Mesendoderm (in vitro differentiated cells): ENCODE data around the gene ASCL3.
"Not testable (repeated sequence)": the region's sequence is repeated elsewhere in the genome, so short reads cannot be mapped to it uniquely, and the experiment has no call there.

Experiments
- DNase-seq: peaks from one replicate; pipeline ENCODE4 v3.0.0; 2013
- H2AK5ac ChIP-seq: 2 replicates; pipeline ENCODE4 v1.6.1; 2013; ENCODE audit warnings: low read length, inconsistent platforms
- H2BK120ac ChIP-seq: 2 replicates; pipeline ENCODE4 v1.6.1; 2013; ENCODE audit warnings: low read depth, mild to moderate bottlenecking, low read length, moderate library complexity, mixed read lengths
- H2BK15ac ChIP-seq: replicated peaks from 2 replicates; pipeline ENCODE4 v1.6.1; 2013; ENCODE audit warnings: low read depth, mild to moderate bottlenecking, moderate library complexity
- H2BK5ac ChIP-seq: 2 replicates; pipeline ENCODE4 v1.6.1; 2013; ENCODE audit warnings: low read length, inconsistent platforms
- H3K18ac ChIP-seq: 2 replicates; pipeline ENCODE4 v1.6.1; 2013; ENCODE audit warnings: mild to moderate bottlenecking, low read length, mixed read lengths
- H3K23ac ChIP-seq: one replicate; pipeline ENCODE4 v1.6.1; 2013; ENCODE audit warnings: low read length
- H3K27ac ChIP-seq: 2 replicates; pipeline ENCODE4 v1.5.1; 2013; ENCODE audit warnings: low read depth, mild to moderate bottlenecking, inconsistent platforms, low read length, moderate library complexity
- H3K27me3 ChIP-seq: 2 replicates; pipeline ENCODE4 v1.6.1; 2013; ENCODE audit warnings: low read length, control low read depth, mild to moderate bottlenecking, inconsistent platforms; ENCODE audit not compliant: insufficient read depth, poor library complexity
- H3K36me3 ChIP-seq: 2 replicates; pipeline ENCODE4 v1.6.1; 2013; ENCODE audit warnings: low read length, inconsistent platforms; ENCODE audit not compliant: control insufficient read depth, insufficient read depth
- H3K4ac ChIP-seq: one replicate; pipeline ENCODE4 v1.6.1; 2013; ENCODE audit warnings: low read depth, mild to moderate bottlenecking, low read length, moderate library complexity
- H3K4me1 ChIP-seq: 2 replicates; pipeline ENCODE4 v1.6.1; 2013; ENCODE audit warnings: low read depth, low read length, inconsistent platforms; ENCODE audit not compliant: control insufficient read depth
- H3K4me2 ChIP-seq: 2 replicates; pipeline ENCODE4 v1.6.1; 2013; ENCODE audit warnings: low read length
- H3K4me3 ChIP-seq: 2 replicates; pipeline ENCODE4 v1.5.1; 2013; ENCODE audit warnings: mild to moderate bottlenecking, low read length
- H3K56ac ChIP-seq: one replicate; pipeline ENCODE4 v1.6.1; 2013; ENCODE audit warnings: low read length
- H3K79me1 ChIP-seq: 2 replicates; pipeline ENCODE4 v1.6.1; 2013; ENCODE audit warnings: low read length, inconsistent platforms
- H3K79me2 ChIP-seq: 2 replicates; pipeline ENCODE4 v1.6.1; 2013; ENCODE audit warnings: mild to moderate bottlenecking, low read length; ENCODE audit not compliant: control insufficient read depth, insufficient read depth
- H3K9ac ChIP-seq: 2 replicates; pipeline ENCODE4 v1.6.1; 2013; ENCODE audit warnings: low read length, inconsistent platforms
- H4K5ac ChIP-seq: one replicate; pipeline ENCODE4 v1.6.1; 2013; ENCODE audit warnings: low read length
- H4K8ac ChIP-seq: one replicate; pipeline ENCODE4 v1.6.1; 2013; ENCODE audit warnings: low read depth, mild to moderate bottlenecking, control low read depth, low read length, moderate library complexity
- WGBS: extraction: QIAGEN DNeasy Blood & Tissue Kit; methylation state at CpG from one replicate; pipeline ENCODE4 v1.1.7; 2013; ENCODE audit warnings: low lambda C conversion rate, missing lambda C conversion rate; ENCODE audit not compliant: insufficient coverage; ENCODE audit errors: extremely low coverage; 5-methylcytosine and 5-hydroxymethylcytosine counted together

The ASCL3 gene

DNA sequence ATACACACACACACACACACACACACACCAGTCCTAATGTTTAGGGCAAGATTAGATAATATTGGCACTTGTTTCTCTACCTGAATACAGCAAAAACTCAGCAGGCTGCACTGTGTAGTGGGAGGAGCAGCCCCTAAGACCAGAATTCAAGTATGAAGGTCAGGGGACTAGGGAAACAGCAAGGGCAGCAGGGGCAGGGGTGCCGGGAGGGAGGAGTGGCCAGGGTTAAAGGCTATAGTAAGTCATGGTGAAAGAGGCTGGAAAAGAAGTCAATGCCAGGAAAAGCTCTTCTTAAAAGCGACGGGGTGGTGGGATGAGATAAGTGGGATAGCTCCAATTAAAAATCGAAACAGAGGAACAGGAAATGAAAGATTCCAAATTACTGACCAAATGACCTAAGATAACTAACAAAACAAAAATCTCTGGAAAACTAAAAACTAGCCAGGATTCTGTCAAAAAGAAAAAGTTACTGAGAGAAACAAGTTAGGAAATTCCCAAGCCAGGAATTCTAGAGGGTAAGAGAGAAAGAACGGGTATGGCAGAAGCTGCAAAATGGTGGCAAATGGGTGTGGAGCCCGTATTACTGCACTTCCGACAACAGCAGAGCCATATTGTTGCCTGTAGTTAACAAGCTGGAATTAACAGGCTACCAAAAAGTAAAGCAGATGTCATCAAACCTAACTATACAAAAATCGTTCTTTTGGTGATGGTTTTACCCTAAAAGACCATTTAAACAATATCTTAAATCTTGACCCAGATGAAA is 1.3 kb downstream of the ASCL3 start:
- no peak overlapping the region for H3K9ac ChIP-seq
- no peak overlapping the region for H4K8ac ChIP-seq
- no peaks in the 10 kb centered on the region for H3K36me3 ChIP-seq
- WGBS, result no CpG with 5 or more reads among the region's 8 CpGs
- no peak overlapping the region for H2BK120ac ChIP-seq
- no peaks in the 10 kb centered on the region for H3K79me2 ChIP-seq
- H3K4me1 ChIP-seq, result no peaks in the 10 kb centered on the region
- DNase-seq, result no peak
- H2AK5ac ChIP-seq, result no peak overlapping the region
- H3K4me2 ChIP-seq, result no peak overlapping the region
- H3K79me1 ChIP-seq, result no peaks in the 10 kb centered on the region
- H2BK5ac ChIP-seq, result no peak overlapping the region
- no peak overlapping the region for H3K18ac ChIP-seq
- H3K23ac ChIP-seq, result no peak overlapping the region
- no peaks in the 10 kb centered on the region for H3K27me3 ChIP-seq
- H3K4me3 ChIP-seq, result no peak overlapping the region
- no peak overlapping the region for H3K27ac ChIP-seq
- no peak overlapping the region for H4K5ac ChIP-seq
- H2BK15ac ChIP-seq, result no peak overlapping the region
- no peak overlapping the region for H3K4ac ChIP-seq
- no peak overlapping the region for H3K56ac ChIP-seq

DNA sequence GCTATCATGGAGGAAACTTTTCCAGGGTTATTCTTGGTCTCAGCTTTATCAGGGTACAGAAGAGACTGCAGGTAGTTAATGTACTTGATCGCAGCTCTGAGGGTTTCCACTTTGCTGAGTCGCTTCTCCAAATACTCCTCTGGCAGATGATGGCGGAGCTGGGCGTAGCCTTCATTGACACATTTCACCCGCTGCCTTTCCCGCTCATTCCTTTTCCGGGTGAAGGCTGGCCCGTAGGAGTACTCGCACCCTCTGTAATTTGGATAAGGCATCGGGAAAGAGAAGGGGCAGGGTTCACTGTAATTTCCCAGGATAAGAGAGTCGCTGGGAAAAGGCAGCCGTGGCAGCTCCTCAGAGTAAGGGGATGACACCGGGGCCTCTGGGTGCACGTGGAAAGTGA is 5.2 kb downstream of the ASCL3 start:
- Histone ChIP-seq H3K23ac (no peak overlapping the region), H2BK120ac (no peak overlapping the region), H3K27me3 (no peaks in the 10 kb centered on the region), H2AK5ac (no peak overlapping the region), H3K27ac (no peak overlapping the region), H3K4ac (no peak overlapping the region), H3K4me3 (no peak overlapping the region), H3K36me3 (no peaks in the 10 kb centered on the region), H3K79me1 (no peaks in the 10 kb centered on the region), H3K4me1 (peaks cover 13% of the 10 kb centered on the region), H2BK5ac (no peak overlapping the region), H2BK15ac (no peak overlapping the region), H3K18ac (no peak overlapping the region), H3K4me2 (no peak overlapping the region), H3K56ac (no peak overlapping the region), H4K8ac (no peak overlapping the region), H3K79me2 (no peaks in the 10 kb centered on the region), H3K9ac (no peak overlapping the region), H4K5ac (no peak overlapping the region)
- WGBS, result no CpG with 5 or more reads among the region's 14 CpGs
- no peak for DNase-seq

DNA sequence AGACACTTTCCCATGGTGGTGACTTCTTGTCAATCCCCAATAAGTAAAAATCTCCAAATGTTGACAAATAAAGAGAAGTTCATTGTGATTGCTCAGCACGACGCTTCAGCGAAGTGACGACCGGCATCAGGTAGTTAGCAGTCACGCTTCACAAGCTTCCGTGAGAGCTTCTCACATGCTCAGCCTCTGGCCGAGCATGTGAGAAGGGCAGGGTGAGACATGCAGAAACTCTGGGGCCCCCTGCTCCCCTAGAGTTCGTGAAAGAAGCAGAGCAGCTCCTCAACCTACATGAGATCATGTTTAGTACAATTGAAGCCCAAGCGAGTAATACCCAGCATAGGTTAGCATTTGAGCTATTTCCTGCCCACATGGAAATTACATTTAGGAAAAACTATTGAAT is 5.7 kb downstream of the ASCL3 start:
- no peak overlapping the region for H3K4me3 ChIP-seq
- no peaks in the 10 kb centered on the region for H3K36me3 ChIP-seq
- H3K27ac ChIP-seq, result no peak overlapping the region
- WGBS, result no CpG with 5 or more reads among the region's 10 CpGs
- H4K8ac ChIP-seq, result no peak overlapping the region
- no peaks in the 10 kb centered on the region for H3K27me3 ChIP-seq
- H3K56ac ChIP-seq, result no peak overlapping the region
- no peak for DNase-seq
- no peak overlapping the region for H2BK120ac ChIP-seq
- no peak overlapping the region for H3K9ac ChIP-seq
- H2BK15ac ChIP-seq, result no peak overlapping the region
- no peak overlapping the region for H3K23ac ChIP-seq
- no peak overlapping the region for H4K5ac ChIP-seq
- H3K79me1 ChIP-seq, result no peaks in the 10 kb centered on the region
- no peak overlapping the region for H3K18ac ChIP-seq
- H3K4me2 ChIP-seq, result no peak overlapping the region
- peaks cover 13% of the 10 kb centered on the region for H3K4me1 ChIP-seq
- no peak overlapping the region for H2AK5ac ChIP-seq
- no peak overlapping the region for H3K4ac ChIP-seq
- no peaks in the 10 kb centered on the region for H3K79me2 ChIP-seq
- H2BK5ac ChIP-seq, result no peak overlapping the region

DNA sequence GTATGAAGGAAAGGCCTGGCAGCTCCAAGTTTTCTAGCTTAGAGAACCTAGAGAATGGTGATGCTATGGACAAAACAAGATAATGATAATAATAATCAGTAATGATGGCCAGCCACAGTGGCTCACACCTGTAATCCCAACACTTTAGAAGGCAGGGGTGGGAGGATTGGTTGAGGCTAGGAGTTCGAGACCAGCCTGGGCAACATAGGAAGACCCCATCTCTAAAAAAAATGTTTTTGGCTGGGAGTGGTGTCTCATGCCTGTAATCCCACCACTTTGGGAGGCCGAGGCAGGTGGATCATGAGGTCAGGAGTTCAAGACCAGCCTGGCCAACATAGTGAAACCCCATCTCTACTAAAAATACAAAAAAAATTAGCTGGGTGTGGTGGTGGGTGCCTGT is 7.0 kb downstream of the ASCL3 start:
- H3K79me1 ChIP-seq, H3K4me2 ChIP-seq, H3K36me3 ChIP-seq, H2BK15ac ChIP-seq, H3K56ac ChIP-seq, H3K4ac ChIP-seq, H4K8ac ChIP-seq, H3K9ac ChIP-seq, H4K5ac ChIP-seq, H3K23ac ChIP-seq, H3K27ac ChIP-seq, H3K27me3 ChIP-seq, H2AK5ac ChIP-seq, DNase-seq, H3K79me2 ChIP-seq, H2BK5ac ChIP-seq, H3K18ac ChIP-seq, H3K4me3 ChIP-seq, H2BK120ac ChIP-seq: not testable (repeated sequence)
- peaks cover 13% of the 10 kb centered on the region for H3K4me1 ChIP-seq
- no CpG with 5 or more reads among the region's 2 CpGs for WGBS

DNA sequence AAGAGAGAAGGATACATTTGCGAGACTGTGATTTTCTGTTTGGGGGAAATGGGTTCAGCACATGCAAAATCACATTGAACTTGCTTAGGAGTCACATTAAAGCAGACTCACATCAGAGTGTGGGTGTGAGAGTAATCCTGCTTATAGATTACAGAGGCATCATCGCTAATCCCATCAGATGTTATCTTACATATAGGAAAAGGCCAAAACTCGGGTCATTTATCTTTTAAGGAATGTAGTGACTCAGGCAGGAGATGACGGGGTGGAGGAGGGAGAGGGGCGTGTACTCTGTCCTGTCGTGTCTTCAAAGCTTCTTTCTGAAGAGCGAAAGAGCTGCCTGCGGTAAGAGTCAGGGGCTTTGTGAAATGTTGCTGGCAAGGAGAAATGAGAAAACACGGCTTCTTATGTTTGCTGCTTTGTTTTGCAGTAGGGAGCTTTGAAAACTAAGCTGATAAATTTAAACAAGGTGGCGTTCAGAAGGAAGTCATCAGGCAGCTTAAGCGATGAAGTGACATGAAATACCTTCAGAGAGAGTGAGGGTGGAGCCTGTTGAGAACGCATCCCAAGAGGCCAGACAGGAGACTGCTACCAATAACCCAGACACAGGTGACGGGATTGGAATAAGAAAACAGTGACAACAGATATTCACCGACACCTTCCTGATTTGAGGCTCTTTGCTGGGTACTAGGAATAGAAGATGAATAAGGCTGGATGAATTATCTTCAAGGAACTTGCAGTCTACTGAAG is 7.9 kb downstream of the ASCL3 start:
- Histone ChIP-seq H3K36me3 (no peaks in the 10 kb centered on the region), H4K8ac (no peak overlapping the region), H3K18ac (no peak overlapping the region), H3K23ac (no peak overlapping the region), H3K9ac (peak overlapping the region; percentile 16), H3K56ac (no peak overlapping the region), H3K4me2 (peak overlapping the region; percentile 3), H4K5ac (no peak overlapping the region), H3K79me1 (no peaks in the 10 kb centered on the region), H2BK15ac (no peak overlapping the region), H3K4ac (no peak overlapping the region), H3K27me3 (no peaks in the 10 kb centered on the region), H2BK120ac (no peak overlapping the region), H3K27ac (no peak overlapping the region), H2AK5ac (no peak overlapping the region), H3K79me2 (no peaks in the 10 kb centered on the region), H3K4me3 (no peak overlapping the region), H2BK5ac (no peak overlapping the region), H3K4me1 (peaks cover 13% of the 10 kb centered on the region)
- no CpG with 5 or more reads among the region's 14 CpGs for WGBS
- peak; percentile 97 for DNase-seq
